ENCODE measurements around the gene MUC12. TPM values are rescaled to one million over a fixed set of nuclear protein-coding genes. Genes with fewer than 3 reads are reported as not detected.
"Not testable (repeated sequence)": the region's sequence is repeated elsewhere in the genome, so short reads cannot be mapped to it uniquely, and the experiment has no call there.

The MUC12 gene
- total RNA-seq, 1 experiment from 2014 or later, result 11.5 TPM

DNA sequence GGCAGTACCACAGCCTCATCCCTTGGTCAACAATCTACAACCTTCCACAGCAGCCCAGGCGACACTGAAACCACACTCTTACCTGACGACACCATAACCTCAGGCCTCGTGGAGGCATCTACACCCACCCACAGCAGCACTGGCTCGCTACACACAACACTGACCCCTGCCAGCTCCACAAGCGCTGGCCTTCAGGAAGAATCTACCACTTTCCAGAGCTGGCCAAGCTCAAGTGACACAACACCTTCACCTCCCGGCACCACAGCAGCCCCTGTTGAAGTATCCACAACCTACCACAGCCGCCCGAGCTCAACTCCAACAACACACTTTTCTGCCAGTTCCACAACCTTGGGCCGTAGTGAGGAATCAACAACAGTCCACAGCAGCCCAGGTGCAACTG is 25.3 kb downstream of the MUC12 start:
- H2BK15ac ChIP-seq (ENCODE audit: low read depth, low read length); H3K79me1 ChIP-seq (ENCODE audit: insufficient read depth, low read depth, low read length, poor library complexity, severe bottlenecking); H4K20me1 ChIP-seq (ENCODE audit: control insufficient read depth, insufficient read depth, insufficient read length); H2BK20ac ChIP-seq (ENCODE audit: low read depth, low read length, poor library complexity, severe bottlenecking); H3T11ph ChIP-seq (ENCODE audit: low read length); H2AFZ ChIP-seq (ENCODE audit: low read length); H2AK5ac ChIP-seq (ENCODE audit: insufficient read length, low read length); H3K9ac ChIP-seq (ENCODE audit: extremely low read depth, insufficient read length, low read length); H3K27me3 ChIP-seq (ENCODE audit: insufficient read depth, low read length); H3K27ac ChIP-seq (ENCODE audit: insufficient read length, low read depth, low read length); H3K4me1 ChIP-seq (ENCODE audit: insufficient read depth, low read length); H3K27me3 Mint-ChIP-seq (ENCODE audit: low read depth); H3K36me3 Mint-ChIP-seq (ENCODE audit: insufficient read depth in 1 of 3, low read depth in 3 of 3); H3K14ac ChIP-seq (ENCODE audit: insufficient read depth, low read length); H2BK120ac ChIP-seq (ENCODE audit: low read depth, low read length, poor library complexity, severe bottlenecking); H3K27ac Mint-ChIP-seq; H3K9me3 ChIP-seq (ENCODE audit: control insufficient read depth, low read depth, low read length); H3K4me2 ChIP-seq (ENCODE audit: insufficient read depth, insufficient read length, low read length); DNase-seq; H4K91ac ChIP-seq (ENCODE audit: insufficient read length, low read depth, low read length); H2BK5ac ChIP-seq (ENCODE audit: insufficient read length, low read length); H3K23ac ChIP-seq (ENCODE audit: insufficient read length, low read depth, low read length); H3K79me2 ChIP-seq (ENCODE audit: insufficient read depth, low read length); H3K4me1 Mint-ChIP-seq; H3K18ac ChIP-seq (ENCODE audit: insufficient read length, low read depth, low read length); H4K8ac ChIP-seq (replicated peaks; ENCODE audit: insufficient read length, low read depth, low read length); H3K56ac ChIP-seq (ENCODE audit: insufficient read length, low read depth, low read length); H3K4me3 Mint-ChIP-seq; H3K23me2 ChIP-seq (ENCODE audit: insufficient read length, low read depth, low read length, poor library complexity, severe bottlenecking); H3K4ac ChIP-seq (ENCODE audit: low read depth, low read length); H2BK12ac ChIP-seq (ENCODE audit: insufficient read length, low read depth, low read length); H4K5ac ChIP-seq (ENCODE audit: insufficient read length, low read depth, low read length): not testable (repeated sequence)
- no CpG with 5 or more reads among the region's 9 CpGs for WGBS (ENCODE audit: extremely low coverage, insufficient read length, low lambda C conversion rate)
- H3K9me3 Mint-ChIP-seq, result peaks cover 5 to 17% of the 10 kb centered on the region in 2 experiments

DNA sequence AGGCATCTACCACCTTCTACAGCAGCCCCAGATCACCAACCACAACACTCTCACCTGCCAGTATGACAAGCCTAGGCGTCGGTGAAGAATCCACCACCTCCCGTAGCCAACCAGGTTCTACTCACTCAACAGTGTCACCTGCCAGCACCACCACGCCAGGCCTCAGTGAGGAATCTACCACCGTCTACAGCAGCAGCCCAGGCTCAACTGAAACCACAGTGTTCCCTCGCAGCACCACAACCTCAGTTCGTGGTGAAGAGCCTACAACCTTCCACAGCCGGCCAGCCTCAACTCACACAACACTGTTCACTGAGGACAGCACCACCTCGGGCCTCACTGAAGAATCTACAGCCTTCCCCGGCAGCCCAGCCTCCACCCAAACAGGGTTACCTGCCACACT is 29.2 kb downstream of the MUC12 start:
- not testable (repeated sequence) for H3K79me2 ChIP-seq (ENCODE audit: insufficient read depth, low read length); H3K9me3 ChIP-seq (ENCODE audit: control insufficient read depth, low read depth, low read length); H2BK15ac ChIP-seq (ENCODE audit: low read depth, low read length); H3K27me3 Mint-ChIP-seq (ENCODE audit: low read depth); H3K9ac ChIP-seq (ENCODE audit: extremely low read depth, insufficient read length, low read length); H3K4ac ChIP-seq (ENCODE audit: low read depth, low read length); H4K5ac ChIP-seq (ENCODE audit: insufficient read length, low read depth, low read length); H3K36me3 Mint-ChIP-seq (ENCODE audit: insufficient read depth in 1 of 3, low read depth in 3 of 3); H4K20me1 ChIP-seq (ENCODE audit: control insufficient read depth, insufficient read depth, insufficient read length); H3K4me1 ChIP-seq (ENCODE audit: insufficient read depth, low read length); H3K56ac ChIP-seq (ENCODE audit: insufficient read length, low read depth, low read length); H2BK20ac ChIP-seq (ENCODE audit: low read depth, low read length, poor library complexity, severe bottlenecking); H2BK120ac ChIP-seq (ENCODE audit: low read depth, low read length, poor library complexity, severe bottlenecking); H4K8ac ChIP-seq (replicated peaks; ENCODE audit: insufficient read length, low read depth, low read length); H3K27me3 ChIP-seq (ENCODE audit: insufficient read depth, low read length); DNase-seq; H3K79me1 ChIP-seq (ENCODE audit: insufficient read depth, low read depth, low read length, poor library complexity, severe bottlenecking); H2AFZ ChIP-seq (ENCODE audit: low read length); H2BK5ac ChIP-seq (ENCODE audit: insufficient read length, low read length); H3K23me2 ChIP-seq (ENCODE audit: insufficient read length, low read depth, low read length, poor library complexity, severe bottlenecking); H3K4me2 ChIP-seq (ENCODE audit: insufficient read depth, insufficient read length, low read length); H2BK12ac ChIP-seq (ENCODE audit: insufficient read length, low read depth, low read length); H3K27ac ChIP-seq (ENCODE audit: insufficient read length, low read depth, low read length); H3K18ac ChIP-seq (ENCODE audit: insufficient read length, low read depth, low read length); H4K91ac ChIP-seq (ENCODE audit: insufficient read length, low read depth, low read length); H3K23ac ChIP-seq (ENCODE audit: insufficient read length, low read depth, low read length); H2AK5ac ChIP-seq (ENCODE audit: insufficient read length, low read length); H3K4me3 Mint-ChIP-seq; H3K27ac Mint-ChIP-seq; H3T11ph ChIP-seq (ENCODE audit: low read length); H3K4me1 Mint-ChIP-seq; H3K14ac ChIP-seq (ENCODE audit: insufficient read depth, low read length)
- no CpG with 5 or more reads among the region's 10 CpGs for WGBS (ENCODE audit: extremely low coverage, insufficient read length, low lambda C conversion rate)
- H3K9me3 Mint-ChIP-seq, result peaks cover 11 to 31% of the 10 kb centered on the region in 2 experiments

All from H9 (cell line).